H1 (cell line): ENCODE data around the gene TBCE. TPM values are rescaled to one million over a fixed set of nuclear protein-coding genes. Genes with fewer than 3 reads are reported as not detected.

ENCODE experiments used
- CTCF ChIA-PET: fragments of 300-600 bp; sonication (Branson Sonifier 250); formaldehyde crosslinking; loops from one replicate; lab custom pipeline; 2021; ENCODE audit not compliant: partially characterized antibody; lab: Charles Lee
- POLR2A ChIA-PET: fragments of 300-600 bp; sonication (Branson Sonifier 250); formaldehyde crosslinking; loops from one replicate; lab custom pipeline; 2021; ENCODE audit warnings: inconsistent platforms; ENCODE audit not compliant: partially characterized antibody; lab: Charles Lee
- DNase-seq, 2 experiments: peaks; one replicate each; pipeline versions ENCODE4 v3.0.0 to v3.0.0-alpha.2; 2010 to 2022; ENCODE audit warnings: low spot score in 2 of 2, low read depth in 1 of 2, mixed read lengths in 1 of 2
- FAIRE-seq: peaks from 2 replicates; lab custom pipeline; 2011; peaks lifted over from hg19 to GRCh38; lab: Jason Lieb, UNC
- H2AFZ ChIP-seq: 2 replicates; pipeline ENCODE4 v1.8.1; 2012; ENCODE audit warnings: low read length, inconsistent platforms
- H2AK5ac ChIP-seq: 2 replicates; pipeline ENCODE4 v1.6.1; 2013; ENCODE audit warnings: low read depth, low read length
- H2BK120ac ChIP-seq: replicated peaks from 2 replicates; pipeline ENCODE3; 2013; ENCODE audit warnings: low read depth, low read length, inconsistent platforms
- H2BK12ac ChIP-seq: 2 replicates; pipeline ENCODE4 v1.6.1; 2013; ENCODE audit warnings: low read depth, low read length
- H2BK15ac ChIP-seq: 2 replicates; pipeline ENCODE4 v1.6.1; 2013; ENCODE audit warnings: low read length
- H2BK20ac ChIP-seq: 2 replicates; pipeline ENCODE4 v1.6.1; 2013; ENCODE audit warnings: low read length
- H2BK5ac ChIP-seq: 2 replicates; pipeline ENCODE4 v1.6.1; 2013; ENCODE audit warnings: low read depth, low read length
- H3K14ac ChIP-seq: 2 replicates; pipeline ENCODE4 v1.6.1; 2013; ENCODE audit warnings: inconsistent platforms; ENCODE audit not compliant: insufficient read length
- H3K18ac ChIP-seq: 2 replicates; pipeline ENCODE4 v1.6.1; 2013; ENCODE audit warnings: low read length; ENCODE audit errors: extremely low read depth
- H3K23ac ChIP-seq: 2 replicates; pipeline ENCODE4 v1.6.1; 2013; ENCODE audit warnings: inconsistent platforms; ENCODE audit not compliant: insufficient read length
- H3K23me2 ChIP-seq: 2 replicates; pipeline ENCODE4 v1.6.1; 2013; ENCODE audit warnings: low read depth, low read length
- H3K27ac ChIP-seq: 2 replicates; pipeline ENCODE4 v1.6.1; 2011; ENCODE audit warnings: low read depth, low read length, inconsistent platforms
- H3K27me3 ChIP-seq, 4 experiments: replicated peaks in 1 of 4; 1 replicate in 1 of 4; 2 replicates in 3 of 4; pipeline versions ENCODE4 v1.6.1 to v1.8.1; 2011 to 2013; ENCODE audit warnings: low read length in 3 of 4, mild to moderate bottlenecking in 3 of 4, inconsistent platforms in 2 of 4, mixed read lengths in 2 of 4, moderate library complexity in 1 of 4; ENCODE audit not compliant: control insufficient read depth in 3 of 4, insufficient read depth in 3 of 4; ENCODE audit errors: extremely low read depth in 1 of 4
- H3K36me3 ChIP-seq, 4 experiments: 2 replicates each; pipeline versions ENCODE4 v1.6.1 to v1.8.1; 2011 to 2013; ENCODE audit warnings: mild to moderate bottlenecking in 4 of 4, low read length in 3 of 4, moderate library complexity in 2 of 4, control low read depth in 1 of 4, inconsistent platforms in 1 of 4; ENCODE audit not compliant: insufficient read depth in 4 of 4, control insufficient read depth in 2 of 4
- H3K4ac ChIP-seq: replicated peaks from 2 replicates; pipeline ENCODE3; 2013; ENCODE audit warnings: low read length, low read depth, mixed read lengths, inconsistent platforms; ENCODE audit not compliant: insufficient read length
- H3K4me1 ChIP-seq, 4 experiments: replicated peaks in 1 of 4; 1 replicate in 1 of 4; 2 replicates in 3 of 4; pipeline versions ENCODE4 v1.6.1 to v1.8.1; 2011 to 2013; ENCODE audit warnings: low read length in 3 of 4, inconsistent platforms in 2 of 4, mixed read lengths in 1 of 4; ENCODE audit not compliant: insufficient read depth in 4 of 4, control insufficient read depth in 3 of 4
- H3K4me2 ChIP-seq, 2 experiments: 2 replicates each; pipeline versions ENCODE4 v1.6.1 to v1.8.1; 2011 to 2013; ENCODE audit warnings: low read depth in 2 of 2, low read length in 2 of 2, control low read depth in 1 of 2, inconsistent platforms in 1 of 2, mild to moderate bottlenecking in 1 of 2; ENCODE audit not compliant: insufficient read depth in 1 of 2
- H3K4me3 ChIP-seq, 4 experiments: fragments of 200-600, 300-600 bp in 1 of 4; sonication (generic), shearing (Covaris generic), sonication (Bioruptor Twin) in 1 of 4; 2 replicates each; pipeline versions ENCODE4 v1.5.1 to v1.8.1; 2011 to 2016; ENCODE audit warnings: low read length in 4 of 4, low read depth in 3 of 4, control low read depth in 2 of 4, inconsistent platforms in 2 of 4, mild to moderate bottlenecking in 2 of 4, mixed read lengths in 1 of 4, moderate library complexity in 1 of 4; ENCODE audit not compliant: insufficient read depth in 2 of 4; ENCODE audit errors: extremely low read depth in 1 of 4
- H3K56ac ChIP-seq: replicated peaks from 2 replicates; pipeline ENCODE3; 2013; ENCODE audit warnings: low read depth, mild to moderate bottlenecking, mixed read lengths, low read length, inconsistent platforms; ENCODE audit not compliant: insufficient read length
- H3K79me1 ChIP-seq: 2 replicates; pipeline ENCODE4 v1.6.1; 2013; ENCODE audit warnings: low read depth, low read length, control low read depth
- H3K79me2 ChIP-seq, 2 experiments: 2 replicates each; pipeline versions ENCODE4 v1.6.1 to v1.8.1; 2012 to 2013; ENCODE audit warnings: low read length in 2 of 2, mild to moderate bottlenecking in 2 of 2, inconsistent platforms in 1 of 2; ENCODE audit not compliant: insufficient read depth in 2 of 2, control insufficient read depth in 1 of 2
- H3K9ac ChIP-seq, 4 experiments: replicated peaks in 1 of 4; 1 replicate in 1 of 4; 2 replicates in 3 of 4; pipeline versions ENCODE4 v1.6.1 to v1.8.1; 2011 to 2013; ENCODE audit warnings: low read depth in 3 of 4, low read length in 3 of 4, control low read depth in 2 of 4, mild to moderate bottlenecking in 2 of 4, moderate library complexity in 2 of 4, inconsistent platforms in 1 of 4; ENCODE audit errors: extremely low read depth in 1 of 4
- H3K9me3 ChIP-seq, 2 experiments: 2 replicates each; pipeline versions ENCODE4 v1.6.1 to v1.8.1; 2012 to 2013; ENCODE audit warnings: mild to moderate bottlenecking in 2 of 2, moderate library complexity in 2 of 2, control low read depth in 1 of 2, inconsistent platforms in 1 of 2, low read depth in 1 of 2, low read length in 1 of 2, mixed read lengths in 1 of 2; ENCODE audit not compliant: insufficient read depth in 2 of 2
- H4K20me1 ChIP-seq, 2 experiments: replicated peaks in 1 of 2; 2 replicates each; pipeline versions ENCODE3 to v1.8.1; 2011 to 2013; ENCODE audit warnings: inconsistent platforms in 2 of 2, low read length in 2 of 2, mild to moderate bottlenecking in 1 of 2; ENCODE audit not compliant: insufficient read depth in 2 of 2, control insufficient read depth in 1 of 2
- H4K5ac ChIP-seq: 2 replicates; pipeline ENCODE4 v1.6.1; 2013; ENCODE audit warnings: low read length, low read depth, mixed read lengths, inconsistent platforms; ENCODE audit not compliant: insufficient read length
- H4K8ac ChIP-seq: 2 replicates; pipeline ENCODE4 v1.8.0; 2013; ENCODE audit warnings: mild to moderate bottlenecking, moderate library complexity, low read length, inconsistent platforms; ENCODE audit not compliant: insufficient read depth; ENCODE audit errors: extremely low read depth
- H4K91ac ChIP-seq: replicated peaks from 2 replicates; pipeline ENCODE3; 2013; ENCODE audit warnings: low read length, mixed read lengths, inconsistent platforms; ENCODE audit not compliant: insufficient read length
- BCL11A ChIP-seq, 2 experiments: IDR thresholded peaks; one replicate each; pipeline ENCODE4 v1.6.1; 2011; ENCODE audit warnings: low read depth in 2 of 2, low read length in 2 of 2, mild to moderate bottlenecking in 2 of 2
- CHD2 ChIP-seq: IDR thresholded peaks from 2 replicates; pipeline ENCODE4 v1.6.1; 2012; ENCODE audit warnings: low read length, improper control_type of control experiment
- SAP30 ChIP-seq: fragments of 300-600 bp; sonication (generic); IDR thresholded peaks from 2 replicates; pipeline ENCODE4 v1.7.1; 2012; ENCODE audit warnings: low read length, moderate library complexity, mild to moderate bottlenecking, inconsistent platforms; ENCODE audit not compliant: insufficient read depth, insufficient replicate concordance
- WGBS, 2 experiments: shearing (Covaris generic) in 1 of 2; methylation state at CpG; one replicate each; pipeline versions ENCODE4 v1.1.6 to v1.1.7; 2013 to 2015; ENCODE audit warnings: low lambda C conversion rate in 2 of 2, mixed read lengths in 2 of 2, inconsistent platforms in 1 of 2, low coverage in 1 of 2, missing lambda C conversion rate in 1 of 2; ENCODE audit not compliant: insufficient replicate concordance in 2 of 2, insufficient coverage in 1 of 2, insufficient read length in 1 of 2; ENCODE audit errors: extremely low coverage in 1 of 2, missing lambda C conversion rate in 1 of 2; 5-methylcytosine and 5-hydroxymethylcytosine counted together
- polyA plus RNA-seq, 7 experiments: library from polyadenylated mRNA; depleted of rRNA in 3 of 7; stranded (reverse) in 5 of 7; unstranded in 2 of 7; fragments of >200 nt in 5 of 7; fragments of 200-250 nt in 2 of 7; gene quantifications; 1 replicate in 5 of 7; 2 replicates in 1 of 7; 4 replicates in 1 of 7; pipeline versions ENCODE4 v1.2.1 to v1.2.3, GENCODE V29; 2011 to 2013; ENCODE audit warnings: missing spikeins in 2 of 7, mixed read lengths in 2 of 7
- total RNA-seq: library from RNA; stranded (reverse); fragmentation: NEBNext Ultra II Directional; extraction: Animal tissue kit (Norgen Biotek cat#: 25700); gene quantifications from 2 replicates; pipeline ENCODE4 v1.2.1, GENCODE V29; 2021

TBCE gene
- total and polyA plus RNA-seq, 2 of the 8 experiments (the other 6 are each of a cell fraction or from before 2014, with no cell fraction given) = 22.7 to 42.9 TPM

DNA sequence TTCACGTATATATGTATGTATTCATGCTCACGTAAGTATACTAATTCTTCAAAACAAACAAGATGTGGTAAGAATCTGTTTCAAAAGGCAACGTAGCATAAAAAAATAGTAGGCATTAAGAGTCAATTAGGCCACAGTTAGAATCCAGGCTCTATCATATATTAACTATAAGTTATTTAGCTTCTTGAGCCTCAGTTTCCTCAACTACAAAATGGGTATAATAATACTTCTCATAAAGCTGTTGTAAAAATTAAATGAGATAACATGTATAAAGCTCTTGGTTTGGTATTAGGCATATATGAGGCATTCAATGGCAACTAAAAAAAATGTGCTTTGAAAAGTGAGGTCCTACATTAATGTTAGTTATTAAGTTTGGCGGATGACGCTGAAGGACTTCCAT is 127.8 kb downstream of the TBCE start:
- H3K9me3 ChIP-seq = no peaks in the 10 kb centered on the region
- TF ChIP-seq BCL11A (IDR thresholded peaks at IDR 0.05; ENCODE audit: low read depth in 2 of 2, low read length in 2 of 2) (no peak), SAP30 (no peak), CHD2 (no peak)
- H2BK15ac ChIP-seq = no peak overlapping the region
- H3K23me2 ChIP-seq = no peaks in the 10 kb centered on the region
- CTCF ChIA-PET = interaction anchor here (1.3 to 2.6 kb wide), 2 partner anchors 10 to 19 kb away, joined by 3 to 9 read pairs; no protein-coding TSS in a partner anchor
- DNase-seq (no peak), FAIRE-seq (no peak)
- WGBS, 2 experiments = 96% methylated on average over 5 of the region's 5 CpGs; no CpG with 5 or more reads in 1 of the 2 experiments
- no peaks in the 10 kb centered on the region for H3K4me1 ChIP-seq
- peaks cover 0 to 6% of the 10 kb centered on the region in 2 experiments for H4K20me1 ChIP-seq
- H2AK5ac ChIP-seq = no peak overlapping the region
- no peak overlapping the region for H2BK5ac ChIP-seq
- H3K4me3 ChIP-seq = no peak overlapping the region
- H3K4me2 ChIP-seq = no peak overlapping the region
- H3K23ac ChIP-seq = no peak overlapping the region
- no peak overlapping the region for H2BK12ac ChIP-seq
- no peaks in the 10 kb centered on the region for H3K27me3 ChIP-seq
- no peak overlapping the region for H3K56ac ChIP-seq
- H4K5ac ChIP-seq = no peak overlapping the region
- H3K27ac ChIP-seq = no peak overlapping the region
- H3K4ac ChIP-seq = no peak overlapping the region
- H3K14ac ChIP-seq = no peak overlapping the region
- no peak overlapping the region for H2BK120ac ChIP-seq
- peaks cover 0 to 40% of the 10 kb centered on the region in 2 experiments; a peak in 3 of 4 replicates for H3K79me2 ChIP-seq
- POLR2A ChIA-PET = interaction anchor here (2.1 kb wide), 1 partner anchor 8 kb away, joined by 7 read pairs; no protein-coding TSS in a partner anchor
- H2BK20ac ChIP-seq = no peak overlapping the region
- no peak overlapping the region for H3K9ac ChIP-seq
- H2AFZ ChIP-seq = no peak overlapping the region
- H4K91ac ChIP-seq = no peak overlapping the region
- H3K36me3 ChIP-seq = peaks cover 4 to 30% (median 12%) of the 10 kb centered on the region in 4 experiments; a peak in 7 of 8 replicates
- H3K18ac ChIP-seq = no peak overlapping the region
- H4K8ac ChIP-seq = no peak overlapping the region
- no peaks in the 10 kb centered on the region for H3K79me1 ChIP-seq
